ENCODE measurements around the gene KRTAP4-4.

Gene KRTAP4-4

DNA sequence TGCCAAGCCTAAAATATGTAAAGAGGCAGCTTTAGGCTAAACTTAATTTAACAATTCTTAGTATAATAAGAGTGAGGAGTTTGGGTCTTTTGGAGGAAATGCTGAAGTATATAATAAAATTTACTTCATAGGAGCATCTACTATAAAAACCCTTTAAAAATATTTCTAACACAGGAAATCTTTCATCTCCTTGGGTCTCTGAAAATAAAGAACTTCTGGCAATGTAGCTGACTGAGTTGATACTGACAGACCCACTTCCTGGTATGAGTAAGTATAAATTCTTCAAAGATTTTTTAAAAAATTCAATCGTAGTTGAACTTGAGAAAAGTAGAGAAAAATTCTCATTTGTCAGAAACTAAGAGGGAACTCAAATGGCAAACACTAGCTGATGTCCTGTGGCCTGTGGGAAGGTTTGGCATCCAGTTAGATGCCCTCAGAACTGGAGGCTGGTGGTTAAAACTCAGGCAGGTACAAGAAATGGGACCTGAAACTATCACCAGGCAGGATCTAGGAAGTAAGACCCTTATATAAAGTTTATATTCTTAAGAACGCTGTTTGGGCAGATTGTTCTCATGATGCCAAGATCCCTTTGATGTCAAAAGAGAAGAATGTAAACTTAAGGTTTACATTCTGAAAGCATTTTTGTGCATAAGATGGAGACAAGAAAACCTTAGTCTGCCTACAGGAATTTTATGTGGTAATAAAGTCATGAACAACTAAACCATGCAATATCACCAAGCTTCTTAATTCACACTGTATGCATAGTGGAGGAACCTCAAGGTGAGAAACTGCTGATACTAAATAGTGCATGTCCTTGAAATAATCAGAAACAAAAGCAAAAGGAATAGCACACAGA is 26.4 kb downstream of the KRTAP4-4 start:
- Histone ChIP-seq H3K4me1 (ENCODE audit: low read depth, poor library complexity, severe bottlenecking) (no peaks in the 10 kb centered on the region), H3K4me2 (no peak overlapping the region), H3K27me3 (ENCODE audit: insufficient read depth, low read depth) (no peaks in the 10 kb centered on the region), H2AFZ (ENCODE audit: low read depth) (no peak overlapping the region), H3K27ac (no peak overlapping the region), H3K79me2 (ENCODE audit: insufficient read depth, low read depth) (no peaks in the 10 kb centered on the region), H4K20me1 (ENCODE audit: insufficient read depth) (no peaks in the 10 kb centered on the region), H3K9ac (no peak overlapping the region), H3K36me3 (ENCODE audit: insufficient read depth) (no peaks in the 10 kb centered on the region), H3K4me3 (IDR thresholded peaks at IDR 0.05; ENCODE audit: insufficient read depth, low read depth, low read length) (no peak overlapping the region)
- TF ChIP-seq, protein P1, sequence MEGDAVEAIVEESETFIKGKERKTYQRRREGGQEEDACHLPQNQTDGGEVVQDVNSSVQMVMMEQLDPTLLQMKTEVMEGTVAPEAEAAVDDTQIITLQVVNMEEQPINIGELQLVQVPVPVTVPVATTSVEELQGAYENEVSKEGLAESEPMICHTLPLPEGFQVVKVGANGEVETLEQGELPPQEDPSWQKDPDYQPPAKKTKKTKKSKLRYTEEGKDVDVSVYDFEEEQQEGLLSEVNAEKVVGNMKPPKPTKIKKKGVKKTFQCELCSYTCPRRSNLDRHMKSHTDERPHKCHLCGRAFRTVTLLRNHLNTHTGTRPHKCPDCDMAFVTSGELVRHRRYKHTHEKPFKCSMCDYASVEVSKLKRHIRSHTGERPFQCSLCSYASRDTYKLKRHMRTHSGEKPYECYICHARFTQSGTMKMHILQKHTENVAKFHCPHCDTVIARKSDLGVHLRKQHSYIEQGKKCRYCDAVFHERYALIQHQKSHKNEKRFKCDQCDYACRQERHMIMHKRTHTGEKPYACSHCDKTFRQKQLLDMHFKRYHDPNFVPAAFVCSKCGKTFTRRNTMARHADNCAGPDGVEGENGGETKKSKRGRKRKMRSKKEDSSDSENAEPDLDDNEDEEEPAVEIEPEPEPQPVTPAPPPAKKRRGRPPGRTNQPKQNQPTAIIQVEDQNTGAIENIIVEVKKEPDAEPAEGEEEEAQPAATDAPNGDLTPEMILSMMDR (conservative IDR thresholded peaks at IDR 0.05; ENCODE audit: low read depth, low read length) = no peak

DNA sequence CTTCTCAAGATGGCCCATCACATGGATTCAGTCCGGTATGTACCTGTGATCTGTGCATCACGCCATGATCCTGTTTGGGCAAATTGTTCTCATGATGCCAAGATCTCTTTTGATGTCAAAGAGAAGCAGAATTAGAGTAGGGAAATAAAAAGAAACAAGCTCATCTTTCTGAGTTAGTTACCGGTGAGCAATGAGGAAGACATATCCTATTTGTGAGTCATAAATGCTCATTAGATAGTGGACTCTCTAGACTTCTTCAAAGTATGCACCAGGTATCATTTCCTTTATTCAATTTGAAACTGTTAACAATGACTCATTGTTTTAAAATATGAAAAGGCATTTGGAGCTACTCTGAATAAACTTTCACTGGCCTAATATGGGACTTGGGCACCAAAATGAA is 28.6 kb downstream of the KRTAP4-4 start:
- no peak overlapping the region for H3K4me2 ChIP-seq
- no peak overlapping the region for H2AFZ ChIP-seq (ENCODE audit: low read depth)
- no peak overlapping the region for H3K27ac ChIP-seq

DNA sequence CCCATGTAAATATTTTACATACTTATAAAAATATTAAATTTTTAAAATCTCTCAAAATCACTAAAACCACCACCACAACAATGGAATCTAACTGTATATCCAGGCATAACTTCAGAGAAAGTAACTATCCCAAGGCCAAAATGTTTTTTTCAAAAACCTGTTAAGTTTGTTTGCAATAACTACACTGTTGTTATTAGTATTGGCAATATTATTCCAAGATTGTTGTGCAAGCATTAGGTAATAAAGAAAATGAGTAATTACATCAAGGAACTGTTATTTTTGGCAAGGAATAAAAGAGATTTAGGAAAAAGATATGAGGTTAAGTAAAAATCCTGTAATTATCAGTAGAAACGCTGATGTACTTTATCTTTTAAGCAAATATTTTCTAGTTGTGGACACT is 33.2 kb downstream of the KRTAP4-4 start:
- H4K20me1 ChIP-seq (ENCODE audit: insufficient read depth) = no peaks in the 10 kb centered on the region
- no peak overlapping the region for H3K4me3 ChIP-seq (IDR thresholded peaks at IDR 0.05; ENCODE audit: insufficient read depth, low read depth, low read length)
- H2AFZ ChIP-seq (ENCODE audit: low read depth) = no peak overlapping the region
- H3K36me3 ChIP-seq (ENCODE audit: insufficient read depth) = no peaks in the 10 kb centered on the region
- no peaks in the 10 kb centered on the region for H3K79me2 ChIP-seq (ENCODE audit: insufficient read depth, low read depth)
- H3K27me3 ChIP-seq (ENCODE audit: insufficient read depth, low read depth) = no peaks in the 10 kb centered on the region
- TF ChIP-seq, protein P1 (conservative IDR thresholded peaks at IDR 0.05; ENCODE audit: low read depth, low read length) = no peak
- no peaks in the 10 kb centered on the region for H3K4me1 ChIP-seq (ENCODE audit: low read depth, poor library complexity, severe bottlenecking)
- no peak overlapping the region for H3K27ac ChIP-seq
- H3K9ac ChIP-seq = no peak overlapping the region
- H3K4me2 ChIP-seq = no peak overlapping the region

More for the DNA sequence above, 28.6 kb downstream of the KRTAP4-4 start:
- Histone ChIP-seq H3K36me3 (ENCODE audit: insufficient read depth) (no peaks in the 10 kb centered on the region), H3K4me1 (ENCODE audit: low read depth, poor library complexity, severe bottlenecking) (no peaks in the 10 kb centered on the region), H4K20me1 (ENCODE audit: insufficient read depth) (no peaks in the 10 kb centered on the region), H3K27me3 (ENCODE audit: insufficient read depth, low read depth) (no peaks in the 10 kb centered on the region), H3K79me2 (ENCODE audit: insufficient read depth, low read depth) (no peaks in the 10 kb centered on the region), H3K4me3 (IDR thresholded peaks at IDR 0.05; ENCODE audit: insufficient read depth, low read depth, low read length) (no peak overlapping the region), H3K9ac (no peak overlapping the region)
- TF ChIP-seq, protein P1 (conservative IDR thresholded peaks at IDR 0.05; ENCODE audit: low read depth, low read length) = no peak

DNA sequence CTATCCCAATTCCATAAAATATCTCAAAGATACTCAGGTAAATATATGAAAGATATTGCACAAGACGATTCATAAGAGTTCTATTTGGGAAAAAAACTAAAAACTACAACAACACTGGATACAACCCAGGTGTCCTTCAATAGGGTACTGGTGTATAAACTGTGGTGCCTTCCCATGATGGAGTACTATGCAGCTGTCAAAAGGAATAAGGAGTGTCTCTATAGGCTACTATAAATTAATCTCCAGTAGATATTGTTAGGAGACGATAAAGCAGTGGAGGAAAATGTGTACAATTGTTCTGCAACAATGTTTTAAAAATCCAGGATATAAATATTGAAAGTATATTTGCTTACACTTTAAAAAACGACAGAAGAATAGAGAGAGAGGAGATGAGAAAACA is 34.1 kb downstream of the KRTAP4-4 start:
- H3K79me2 ChIP-seq (ENCODE audit: insufficient read depth, low read depth) = no peaks in the 10 kb centered on the region
- no peak overlapping the region for H3K27ac ChIP-seq
- no peak overlapping the region for H3K4me3 ChIP-seq (IDR thresholded peaks at IDR 0.05; ENCODE audit: insufficient read depth, low read depth, low read length)
- TF ChIP-seq, protein P1 (conservative IDR thresholded peaks at IDR 0.05; ENCODE audit: low read depth, low read length) = no peak
- H4K20me1 ChIP-seq (ENCODE audit: insufficient read depth) = no peaks in the 10 kb centered on the region
- H2AFZ ChIP-seq (ENCODE audit: low read depth) = no peak overlapping the region
- H3K27me3 ChIP-seq (ENCODE audit: insufficient read depth, low read depth) = no peaks in the 10 kb centered on the region
- no peak overlapping the region for H3K9ac ChIP-seq
- no peaks in the 10 kb centered on the region for H3K36me3 ChIP-seq (ENCODE audit: insufficient read depth)
- no peaks in the 10 kb centered on the region for H3K4me1 ChIP-seq (ENCODE audit: low read depth, poor library complexity, severe bottlenecking)
- H3K4me2 ChIP-seq = no peak overlapping the region
